GM10248 (cell line): ENCODE results near the gene ETV3.

Experiments used
- CTCF ChIA-PET: fragments of 300-600 bp; sonication (Branson Sonifier 250); formaldehyde crosslinking; extraction: SDS; loops from one replicate; lab custom pipeline; 2021; ENCODE audit warnings: antibody characterized with exemption; lab: Yijun Ruan, JAX
- POLR2A ChIA-PET: fragments of 350-650 bp; sonication (Branson Sonifier 250); formaldehyde crosslinking; extraction: SDS; loops from one replicate; lab custom pipeline; 2020; ENCODE audit warnings: antibody characterized with exemption; lab: Yijun Ruan, JAX
- DNase-seq: peaks from one replicate; pipeline ENCODE4 v3.0.0; 2012; ENCODE audit errors: extremely low spot score
- CTCF ChIP-seq: IDR thresholded peaks from 2 replicates; pipeline ENCODE4 v1.5.1; 2012; ENCODE audit warnings: mild to moderate bottlenecking, low read depth; ENCODE audit errors: extremely low read depth, missing control alignments, control extremely low read depth

ETV3 gene

DNA sequence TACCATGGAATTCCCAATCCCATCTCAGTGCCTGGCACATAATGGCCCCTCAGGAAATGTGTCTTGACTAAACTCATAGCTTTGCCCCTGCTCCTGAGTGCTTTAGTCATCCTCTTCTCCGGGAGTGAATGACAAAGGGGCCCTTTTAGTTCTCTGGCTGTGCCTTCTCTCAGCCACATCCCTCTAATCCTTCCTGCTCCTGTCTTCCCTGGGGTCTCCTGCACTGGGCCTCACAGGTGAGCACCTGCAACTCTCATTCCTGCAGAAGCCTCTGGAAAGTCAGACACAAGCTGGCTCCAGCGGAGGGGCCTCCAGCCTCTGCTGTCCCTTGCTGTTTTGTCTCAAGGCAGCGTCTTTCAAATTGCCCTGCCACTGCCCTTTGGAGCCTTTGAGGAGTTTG lies 24.6 kb downstream of the ETV3 start:
- no peak for TF ChIP-seq CTCF
- ChIA-PET CTCF (interaction anchor here (1.3 to 4.6 kb wide), 3 partner anchors 23 to 68 kb away, joined by 3 to 28 read pairs (median 20); no protein-coding TSS in a partner anchor), POLR2A (no interaction called here)
- DNase-seq = no peak

DNA sequence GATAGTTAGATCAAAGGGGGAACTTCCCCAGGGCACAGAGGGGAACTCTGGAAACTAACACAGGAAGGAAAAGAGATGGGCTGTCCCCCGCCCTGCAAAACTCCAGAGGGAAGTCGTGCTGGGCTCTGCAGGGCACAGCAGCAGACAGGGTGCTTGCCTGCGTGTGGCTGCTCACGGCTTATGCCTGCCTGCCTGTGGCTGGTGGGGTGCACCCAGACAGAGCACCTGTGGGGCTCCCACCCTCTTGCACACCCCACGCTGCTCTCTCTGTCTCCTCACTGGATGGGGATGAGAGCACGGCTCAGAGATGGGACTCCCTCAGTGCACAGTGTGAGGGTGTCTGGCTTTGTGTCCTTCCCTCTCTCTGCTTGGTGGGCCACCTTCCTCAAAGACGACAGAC lies 25.1 kb downstream of the ETV3 start:
- ChIA-PET POLR2A (no interaction called here), CTCF (interaction anchor here (1.5 to 3.7 kb wide), 2 partner anchors 23 to 43 kb away, joined by 6 to 20 read pairs; no protein-coding TSS in a partner anchor)
- TF ChIP-seq CTCF = no peak
- DNase-seq = peak; percentile 26

- DNase-seq = peak; percentile 16
- ChIA-PET POLR2A (no interaction called here), CTCF (interaction anchor here (1.5 kb wide), 1 partner anchor 22 kb away, joined by 6 read pairs; no protein-coding TSS in a partner anchor)
- no peak for TF ChIP-seq CTCF
These were observed 25.9 kb downstream of the ETV3 start for GRCh38 chr1:157112186-157112867.

GRCh38 chr1:157111396-157112165 lies 26.6 kb downstream of the ETV3 start:
- TF ChIP-seq CTCF = no peak
- CTCF ChIA-PET = interaction anchor here (1.4 to 10.5 kb wide), 5 partner anchors 14 to 45 kb away, joined by 4 to 83 read pairs (median 9); no protein-coding TSS in a partner anchor
- POLR2A ChIA-PET = no interaction called here
- no peak for DNase-seq

DNA sequence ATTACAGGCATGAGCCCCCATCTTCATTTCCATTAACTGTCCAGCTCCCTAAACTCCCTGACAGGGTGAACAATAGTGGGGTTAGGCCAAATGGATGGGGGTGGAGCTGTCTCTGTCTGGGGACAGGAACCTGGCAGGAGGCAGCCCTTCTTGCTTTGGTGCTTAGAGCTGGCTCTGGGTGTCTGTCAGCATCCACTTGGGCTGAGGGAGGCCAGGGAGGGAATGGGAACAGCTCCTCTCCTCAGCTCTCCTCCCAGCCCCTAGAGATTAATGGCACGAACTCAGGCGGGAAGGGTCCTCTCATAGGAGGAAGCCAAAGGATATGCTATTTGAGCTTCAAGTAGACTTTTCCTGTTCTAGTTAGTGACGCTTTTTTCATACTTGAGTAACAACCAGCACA lies 27.5 kb downstream of the ETV3 start:
- DNase-seq = no peak
- POLR2A ChIA-PET = no interaction called here
- CTCF ChIA-PET = interaction anchor here (1.4 to 10.5 kb wide), 4 partner anchors 14 to 46 kb away, joined by 4 to 83 read pairs (median 14); no protein-coding TSS in a partner anchor
- TF ChIP-seq CTCF = no peak

DNA sequence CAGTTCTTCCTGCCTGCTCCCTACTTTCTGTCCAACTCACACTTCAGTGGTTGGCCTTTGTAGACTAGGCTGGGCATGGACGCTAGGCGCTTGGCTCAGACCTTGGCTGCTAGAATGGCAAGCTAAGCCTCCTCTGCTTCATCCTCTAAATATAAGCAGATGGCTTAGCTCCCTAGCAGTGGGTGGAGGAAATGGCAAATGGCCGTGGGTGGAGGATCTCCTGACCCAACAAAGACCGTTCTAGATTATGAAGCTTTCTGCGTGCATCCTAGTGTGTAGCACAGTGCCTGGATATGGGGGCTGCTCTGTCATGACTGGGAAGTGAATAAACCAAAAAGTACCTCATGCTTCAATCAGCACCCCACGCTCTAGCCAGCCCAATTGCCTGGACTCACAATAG lies 28.2 kb downstream of the ETV3 start:
- ChIA-PET CTCF (interaction anchor here (0.8 to 10.5 kb wide), 6 partner anchors 15 to 47 kb away, joined by 3 to 83 read pairs (median 7); no protein-coding TSS in a partner anchor), POLR2A (interaction anchor here (1.3 kb wide), 1 partner anchor 17 kb away, joined by 3 read pairs; no protein-coding TSS in a partner anchor)
- no peak for TF ChIP-seq CTCF
- DNase-seq = no peak
